Glutamatergic neuron (in vitro differentiated cells): Measurements from ENCODE around the gene ACLY. TPM values are rescaled to one million over a fixed set of nuclear protein-coding genes. Genes with fewer than 3 reads are reported as not detected.
"Not testable (repeated sequence)": the region's sequence is repeated elsewhere in the genome, so short reads cannot be mapped to it uniquely, and the experiment has no call there.

Experiments used
- DNase-seq: peaks from one replicate; pipeline ENCODE4 v3.0.0; 2022
- H3K27ac Mint-ChIP-seq: one replicate; pipeline ENCODE4 v1.8.0; 2020; ENCODE audit warnings: mild to moderate bottlenecking, mixed read lengths, inconsistent platforms; ENCODE audit not compliant: unreplicated experiment
- H3K27me3 Mint-ChIP-seq: one replicate; pipeline ENCODE4 v1.8.0; 2020; ENCODE audit warnings: mild to moderate bottlenecking, moderate library complexity, mixed read lengths, inconsistent platforms; ENCODE audit not compliant: unreplicated experiment
- H3K36me3 Mint-ChIP-seq: one replicate; pipeline ENCODE4 v1.8.0; 2020; ENCODE audit warnings: mild to moderate bottlenecking, mixed read lengths, inconsistent platforms; ENCODE audit not compliant: unreplicated experiment
- H3K4me1 Mint-ChIP-seq: one replicate; pipeline ENCODE4 v1.8.0; 2020; ENCODE audit warnings: mild to moderate bottlenecking, low read depth, mixed read lengths, inconsistent platforms; ENCODE audit not compliant: unreplicated experiment
- H3K4me3 Mint-ChIP-seq: one replicate; pipeline ENCODE4 v1.8.0; 2020; ENCODE audit warnings: mild to moderate bottlenecking, mixed read lengths, inconsistent platforms; ENCODE audit not compliant: unreplicated experiment
- H3K9me3 Mint-ChIP-seq: one replicate; pipeline ENCODE4 v1.8.0; 2020; ENCODE audit warnings: mild to moderate bottlenecking, moderate library complexity, mixed read lengths, inconsistent platforms; ENCODE audit not compliant: unreplicated experiment
- total RNA-seq: library from RNA; stranded (reverse); fragmentation: NEBNext Ultra II Directional; extraction: Animal tissue kit (Norgen Biotek cat#: 25700); gene quantifications from one replicate; pipeline ENCODE4 v1.2.1, GENCODE V29; 2021; ENCODE audit not compliant: unreplicated experiment
- TF ChIP-seq, protein P1 (sequence below): fragments of 200-600 bp; sonication (generic); IDR thresholded peaks from one replicate; pipeline ENCODE4 v1.5.0; 2021; ENCODE audit not compliant: partially characterized antibody, unreplicated experiment

Gene ACLY
- total RNA-seq, 1 donor from 2014 or later, result 625 TPM

DNA sequence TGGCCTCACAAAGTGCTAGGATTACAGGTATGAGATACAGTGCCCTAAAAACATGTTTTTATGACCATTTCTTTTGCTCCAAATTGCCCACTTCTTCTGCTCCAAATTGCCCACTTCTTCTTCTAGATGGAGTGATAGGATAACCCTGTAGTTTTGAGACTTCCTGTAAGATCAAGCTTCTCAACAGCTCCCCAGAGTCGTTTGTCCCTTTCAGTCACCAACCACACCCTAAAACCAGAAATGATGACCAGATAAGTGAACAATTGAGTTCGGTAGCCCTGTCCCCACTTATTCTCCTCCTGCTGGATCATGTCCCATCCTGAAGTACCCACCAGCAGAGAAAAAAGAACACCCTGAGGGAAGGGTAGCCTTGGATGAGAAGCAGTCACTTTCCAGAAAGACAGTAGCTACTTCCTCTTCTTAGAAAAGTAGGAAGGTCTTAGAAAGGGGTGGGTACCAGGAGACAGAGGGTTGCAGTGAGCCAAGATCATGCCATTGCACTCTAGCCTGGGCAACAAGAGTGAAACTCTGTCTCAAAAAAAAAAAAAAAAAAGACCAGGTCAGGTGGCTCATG lies 14.2 kb upstream of the ACLY start:
- TF ChIP-seq, protein P1, sequence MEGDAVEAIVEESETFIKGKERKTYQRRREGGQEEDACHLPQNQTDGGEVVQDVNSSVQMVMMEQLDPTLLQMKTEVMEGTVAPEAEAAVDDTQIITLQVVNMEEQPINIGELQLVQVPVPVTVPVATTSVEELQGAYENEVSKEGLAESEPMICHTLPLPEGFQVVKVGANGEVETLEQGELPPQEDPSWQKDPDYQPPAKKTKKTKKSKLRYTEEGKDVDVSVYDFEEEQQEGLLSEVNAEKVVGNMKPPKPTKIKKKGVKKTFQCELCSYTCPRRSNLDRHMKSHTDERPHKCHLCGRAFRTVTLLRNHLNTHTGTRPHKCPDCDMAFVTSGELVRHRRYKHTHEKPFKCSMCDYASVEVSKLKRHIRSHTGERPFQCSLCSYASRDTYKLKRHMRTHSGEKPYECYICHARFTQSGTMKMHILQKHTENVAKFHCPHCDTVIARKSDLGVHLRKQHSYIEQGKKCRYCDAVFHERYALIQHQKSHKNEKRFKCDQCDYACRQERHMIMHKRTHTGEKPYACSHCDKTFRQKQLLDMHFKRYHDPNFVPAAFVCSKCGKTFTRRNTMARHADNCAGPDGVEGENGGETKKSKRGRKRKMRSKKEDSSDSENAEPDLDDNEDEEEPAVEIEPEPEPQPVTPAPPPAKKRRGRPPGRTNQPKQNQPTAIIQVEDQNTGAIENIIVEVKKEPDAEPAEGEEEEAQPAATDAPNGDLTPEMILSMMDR, result no peak
- H3K27ac Mint-ChIP-seq, result no peak overlapping the region
- peaks cover 12% of the 10 kb centered on the region for H3K4me1 Mint-ChIP-seq
- peaks cover 5% of the 10 kb centered on the region for H3K9me3 Mint-ChIP-seq
- DNase-seq, result no peak
- no peaks in the 10 kb centered on the region for H3K36me3 Mint-ChIP-seq
- H3K4me3 Mint-ChIP-seq, result no peak overlapping the region
- H3K27me3 Mint-ChIP-seq, result peaks cover 5% of the 10 kb centered on the region

DNA sequence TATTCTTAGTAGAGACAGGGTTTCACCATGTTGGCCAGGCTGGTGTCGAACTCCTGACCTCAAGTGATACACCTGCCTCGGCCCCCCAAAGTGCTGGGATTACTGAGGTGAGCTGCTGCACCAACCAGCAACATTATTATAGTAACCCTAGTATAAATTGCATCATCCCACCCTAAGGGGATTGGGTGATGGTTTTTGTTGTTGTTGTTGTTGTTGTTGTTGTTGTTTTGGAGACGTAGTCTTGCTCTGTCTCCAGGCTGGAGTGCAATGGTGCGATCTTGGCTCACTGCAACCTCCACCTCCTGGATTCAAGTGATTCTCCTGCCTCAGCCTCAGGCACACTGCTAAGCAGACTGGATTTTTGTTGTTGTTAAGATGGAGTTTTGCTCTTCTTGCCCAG lies 13.0 kb upstream of the ACLY start:
- not testable (repeated sequence) for H3K36me3 Mint-ChIP-seq, DNase-seq, H3K27me3 Mint-ChIP-seq, H3K27ac Mint-ChIP-seq, H3K4me3 Mint-ChIP-seq, H3K9me3 Mint-ChIP-seq
- H3K4me1 Mint-ChIP-seq, result peaks cover 12% of the 10 kb centered on the region

DNA sequence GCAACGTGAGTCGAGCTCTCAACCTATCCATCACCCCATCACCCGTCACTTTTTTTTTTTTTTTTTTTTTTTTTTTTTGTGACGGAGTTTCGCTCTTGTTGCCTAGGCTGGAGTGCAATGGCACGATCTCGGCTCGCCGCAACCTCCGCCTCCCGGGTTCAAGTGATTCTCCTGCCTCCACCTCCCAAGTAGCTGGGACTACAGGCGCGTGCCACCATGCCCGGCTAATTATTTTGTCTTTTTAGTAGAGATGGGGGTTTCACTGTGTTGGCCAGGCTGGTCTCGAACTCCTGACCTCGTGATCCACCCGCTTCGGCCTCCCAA lies 12.0 kb upstream of the ACLY start:
- peaks cover 12% of the 10 kb centered on the region for H3K4me1 Mint-ChIP-seq
- H3K36me3 Mint-ChIP-seq, H3K27me3 Mint-ChIP-seq, H3K9me3 Mint-ChIP-seq, DNase-seq: not testable (repeated sequence)
- peak overlapping the region; percentile 100 for H3K4me3 Mint-ChIP-seq
- peak overlapping the region; percentile 93 for H3K27ac Mint-ChIP-seq

DNA sequence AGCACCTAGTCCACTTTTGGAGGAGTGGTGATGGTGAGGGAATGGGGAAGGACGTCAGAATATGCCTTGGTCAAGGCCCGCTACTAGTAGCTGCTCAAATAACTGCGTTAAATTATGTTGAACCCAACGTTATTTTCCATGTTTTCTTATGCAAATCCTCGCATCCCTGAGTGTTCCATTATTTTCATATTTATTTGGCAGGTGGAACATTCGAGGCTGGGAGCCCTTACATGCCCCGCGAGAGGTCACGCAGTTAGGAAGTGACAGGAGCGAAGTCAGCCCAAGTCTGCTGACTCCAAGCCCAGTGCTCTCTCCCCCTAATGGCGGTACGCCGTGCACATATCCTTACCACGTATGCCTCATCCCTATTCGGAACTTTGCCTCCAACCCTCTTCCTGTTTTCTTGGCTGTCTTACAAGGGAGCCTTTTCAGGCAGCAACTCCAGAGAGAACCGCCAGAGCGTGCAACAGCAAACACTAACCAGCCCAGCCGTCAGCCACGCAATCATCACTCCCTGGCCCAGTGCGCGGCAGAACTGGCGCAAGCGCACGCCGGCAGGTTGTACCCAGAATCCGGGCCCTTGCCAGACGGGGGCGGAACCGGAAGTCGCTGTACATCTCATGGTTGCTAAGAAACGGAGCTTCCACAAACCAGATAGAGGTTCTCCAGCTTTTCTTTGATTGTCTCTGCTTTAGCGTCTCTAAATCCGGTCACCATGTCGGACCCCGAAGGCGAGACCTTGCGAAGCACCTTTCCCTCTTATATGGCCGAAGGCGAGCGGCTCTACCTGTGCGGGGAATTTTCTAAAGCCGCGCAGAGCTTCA lies 11.5 kb upstream of the ACLY start, which contains the start of gene ODAD4:
ODAD4 (plus strand) TSS at position 609 of the 824 bp plus-strand sequence; CDS start at position 716, 107 bp downstream.
- H3K4me1 Mint-ChIP-seq, result peaks cover 12% of the 10 kb centered on the region
- peak; percentile 97 for DNase-seq
- H3K4me3 Mint-ChIP-seq, result peak within 1 kb of the TSS; percentile 100
- H3K9me3 Mint-ChIP-seq, result peaks cover 5% of the 10 kb centered on the region
- peak within 1 kb of the TSS; percentile 93 for H3K27ac Mint-ChIP-seq
- TF ChIP-seq, protein P1, result peak; percentile 24
- H3K36me3 Mint-ChIP-seq, result no peaks in the 10 kb centered on the region
- peaks cover 5% of the 10 kb centered on the region for H3K27me3 Mint-ChIP-seq

DNA sequence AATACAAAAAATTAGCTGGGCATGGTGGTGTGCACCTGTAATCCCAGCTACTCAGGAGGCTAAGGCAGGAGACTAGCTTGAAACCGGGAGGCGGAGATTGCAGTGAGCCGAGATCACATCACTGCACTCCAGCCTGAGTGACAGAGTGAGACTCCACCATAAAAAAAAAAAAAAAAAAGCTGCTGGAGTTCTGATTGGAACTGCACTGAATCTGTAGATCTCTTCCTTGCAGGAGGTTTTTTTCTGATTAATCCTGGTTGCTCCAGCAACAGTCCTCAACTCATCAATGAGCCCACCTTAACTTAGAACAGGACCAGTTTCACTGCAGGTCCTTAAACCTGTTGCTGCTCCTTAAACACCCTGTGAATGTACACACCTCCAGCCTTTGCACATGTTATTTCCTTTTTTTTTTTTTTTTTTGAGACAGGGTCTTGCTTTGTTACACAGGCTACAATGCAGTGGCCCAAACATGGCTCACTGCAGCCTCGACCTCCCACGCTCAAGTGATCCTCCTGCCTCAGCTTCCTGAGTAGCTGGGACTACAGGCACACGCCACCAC lies 10.0 kb upstream of the ACLY start:
- Mint-ChIP-seq H3K36me3 (no peaks in the 10 kb centered on the region), H3K9me3 (peaks cover 5% of the 10 kb centered on the region), H3K27ac (no peak overlapping the region), H3K4me3 (peak overlapping the region; percentile 100), H3K27me3 (peaks cover 5% of the 10 kb centered on the region), H3K4me1 (peaks cover 14% of the 10 kb centered on the region)
- TF ChIP-seq, protein P1, result no peak
- DNase-seq, result no peak
